GM10248 (cell line): ENCODE data around the gene SRPRA.

Experiments
- CTCF ChIA-PET: fragments of 300-600 bp; sonication (Branson Sonifier 250); formaldehyde crosslinking; extraction: SDS; loops from one replicate; lab custom pipeline; 2021; ENCODE audit warnings: antibody characterized with exemption; lab: Yijun Ruan, JAX
- POLR2A ChIA-PET: fragments of 350-650 bp; sonication (Branson Sonifier 250); formaldehyde crosslinking; extraction: SDS; loops from one replicate; lab custom pipeline; 2020; ENCODE audit warnings: antibody characterized with exemption; lab: Yijun Ruan, JAX
- DNase-seq: peaks from one replicate; pipeline ENCODE4 v3.0.0; 2012; ENCODE audit errors: extremely low spot score
- CTCF ChIP-seq: IDR thresholded peaks from 2 replicates; pipeline ENCODE4 v1.5.1; 2012; ENCODE audit warnings: mild to moderate bottlenecking, low read depth; ENCODE audit errors: extremely low read depth, missing control alignments, control extremely low read depth

The SRPRA gene

GRCh38 chr11:126229858-126230540, 38.7 kb downstream of the SRPRA start:
- TF ChIP-seq CTCF, result no peak
- no peak for DNase-seq
- ChIA-PET CTCF (interaction anchor here (1.0 to 1.4 kb wide), 6 partner anchors 18 to 307 kb away, joined by 3 to 4 read pairs (median 3); partner anchors contain the start of gene FAM118B), POLR2A (interaction anchor here (1.3 kb wide), 1 partner anchor 39 kb away, joined by 3 read pairs; the partner anchor contains the start of genes FOXRED1 and SRPRA)

GRCh38 chr11:126226334-126227084, 42.2 kb downstream of the SRPRA start:
- POLR2A ChIA-PET, result interaction anchor here (0.6 kb wide), 2 partner anchors 16 to 277 kb away, joined by 4 to 6 read pairs; no protein-coding TSS in a partner anchor
- CTCF ChIA-PET, result no interaction called here
- no peak for TF ChIP-seq CTCF
- DNase-seq, result no peak

- ChIA-PET POLR2A (no interaction called here), CTCF (interaction anchor here (0.9 kb wide), 1 partner anchor 30 kb away, joined by 3 read pairs; no protein-coding TSS in a partner anchor)
- TF ChIP-seq CTCF, result no peak
- no peak for DNase-seq
Measured at GRCh38 chr11:126225295-126225665, 43.4 kb downstream of the SRPRA start.

GRCh38 chr11:126224647-126225294, 43.9 kb downstream of the SRPRA start:
- no peak for DNase-seq
- POLR2A ChIA-PET, result no interaction called here
- TF ChIP-seq CTCF, result no peak
- CTCF ChIA-PET, result interaction anchor here (0.9 kb wide), 1 partner anchor 31 kb away, joined by 3 read pairs; no protein-coding TSS in a partner anchor

- CTCF ChIA-PET, result interaction anchor here (0.7 to 1.2 kb wide), 2 partner anchors 27 to 43 kb away, joined by 3 read pairs; no protein-coding TSS in a partner anchor
- no peak for DNase-seq
- POLR2A ChIA-PET, result no interaction called here
- no peak for TF ChIP-seq CTCF
Measured at GRCh38 chr11:126219547-126219946, 49.1 kb downstream of the SRPRA start.

GRCh38 chr11:126217491-126217890, 51.2 kb downstream of the SRPRA start:
- ChIA-PET CTCF (interaction anchor here (0.9 to 1.3 kb wide), 2 partner anchors 19 to 44 kb away, joined by 3 read pairs; no protein-coding TSS in a partner anchor), POLR2A (no interaction called here)
- TF ChIP-seq CTCF, result no peak
- DNase-seq, result no peak
